Measurements from ENCODE around the gene CCL23.
"Not testable (repeated sequence)": the region's sequence is repeated elsewhere in the genome, so short reads cannot be mapped to it uniquely, and the experiment has no call there.

The CCL23 gene

GRCh38 chr17:35998018-35998545 lies 19.7 kb downstream of the CCL23 start:
- H3K9me3 ChIP-seq = no peaks in the 10 kb centered on the region
- no peaks in the 10 kb centered on the region for H3K4me1 ChIP-seq
- DNase-seq (ENCODE audit: low spot score in 2 of 2) = no peak
- no peak overlapping the region for H3K4me3 ChIP-seq
- in situ Hi-C loops (cut with MboI; ENCODE audit: low sequenced_read_pairs) = no loop called here
- 0 out of 2 replicates have a peak, but pooled peaks cover 3% of the 10 kb centered on the region for H3K27me3 ChIP-seq (ENCODE audit: low read depth)
- no peaks in the 10 kb centered on the region for H3K36me3 ChIP-seq (replicated peaks)

GRCh38 chr17:35995346-35995745 lies 22.4 kb downstream of the CCL23 start:
- H3K9me3 ChIP-seq; H3K4me3 ChIP-seq; H3K27me3 ChIP-seq (ENCODE audit: low read depth); H3K4me1 ChIP-seq; H3K36me3 ChIP-seq (replicated peaks); DNase-seq (ENCODE audit: low spot score in 2 of 2); in situ Hi-C loops (cut with MboI; ENCODE audit: low sequenced_read_pairs): not testable (repeated sequence)

GRCh38 chr17:35991075-35991474 lies 26.7 kb downstream of the CCL23 start:
- Histone ChIP-seq H3K27me3 (ENCODE audit: low read depth) (0 out of 2 replicates have a peak, but pooled peaks cover 3% of the 10 kb centered on the region), H3K36me3 (replicated peaks) (no peaks in the 10 kb centered on the region), H3K9me3 (no peaks in the 10 kb centered on the region), H3K4me1 (no peaks in the 10 kb centered on the region), H3K4me3 (no peak overlapping the region)
- in situ Hi-C loops (cut with MboI; ENCODE audit: low sequenced_read_pairs) = no loop called here
- no peak for DNase-seq (ENCODE audit: low spot score in 2 of 2)

DNA sequence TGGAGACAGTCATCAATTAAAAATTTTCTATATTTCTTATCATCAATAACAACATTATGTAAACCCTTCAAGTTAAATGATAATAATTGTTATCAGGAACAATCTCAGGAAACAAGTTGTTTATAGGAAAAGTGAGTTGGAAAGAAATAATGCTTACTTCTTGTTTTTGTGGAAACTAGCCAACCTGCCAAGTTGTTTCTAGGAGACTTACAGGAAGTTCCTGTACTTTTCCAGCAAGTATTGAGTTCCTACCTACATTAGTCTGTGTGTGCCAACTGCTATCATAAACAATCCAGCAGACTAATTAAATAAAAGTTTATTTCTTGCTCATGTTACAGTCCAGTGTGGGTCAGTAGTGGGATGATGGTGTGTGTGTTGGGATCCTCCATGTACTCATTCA lies 29.6 kb downstream of the CCL23 start:
- Histone ChIP-seq H3K36me3 (replicated peaks) (no peaks in the 10 kb centered on the region), H3K9me3 (no peaks in the 10 kb centered on the region), H3K4me1 (no peaks in the 10 kb centered on the region), H3K27me3 (ENCODE audit: low read depth) (no peaks in the 10 kb centered on the region), H3K4me3 (no peak overlapping the region)
- in situ Hi-C loops (cut with MboI; ENCODE audit: low sequenced_read_pairs) = no loop called here
- DNase-seq (ENCODE audit: low spot score in 2 of 2) = no peak

DNA sequence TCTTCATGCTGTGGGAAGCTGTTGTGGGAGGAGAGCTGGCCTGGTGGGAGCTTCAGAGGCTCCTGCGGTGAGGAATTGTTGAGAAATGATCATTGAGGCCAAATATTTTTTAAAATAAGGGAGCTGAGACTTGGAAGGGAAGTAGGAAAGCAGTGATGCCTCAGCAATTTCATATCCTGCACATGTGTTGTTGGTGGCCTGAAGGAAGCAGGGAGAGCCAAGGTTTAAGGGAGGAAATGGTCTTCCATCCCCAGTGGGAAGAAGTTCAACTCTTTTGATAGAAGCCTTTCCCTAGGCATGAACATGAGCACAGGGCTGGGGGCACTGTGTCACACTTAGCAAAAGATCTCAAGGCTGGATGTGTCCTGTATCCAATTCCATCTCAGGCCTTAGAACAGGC lies 31.1 kb downstream of the CCL23 start, which contains the start of gene CCL14:
CCL14 (minus strand) TSS at position 87 of the 400 bp plus-strand sequence; CDS start at position 7, 80 bp downstream.
- no peaks in the 10 kb centered on the region for H3K27me3 ChIP-seq (ENCODE audit: low read depth)
- no peaks in the 10 kb centered on the region for H3K9me3 ChIP-seq
- H3K4me1 ChIP-seq = no peaks in the 10 kb centered on the region
- H3K36me3 ChIP-seq (replicated peaks) = no peaks in the 10 kb centered on the region
- in situ Hi-C loops (cut with MboI; ENCODE audit: low sequenced_read_pairs) = no loop called here
- no peak for DNase-seq (ENCODE audit: low spot score in 2 of 2)
- no peak within 1 kb of the TSS for H3K4me3 ChIP-seq

DNA sequence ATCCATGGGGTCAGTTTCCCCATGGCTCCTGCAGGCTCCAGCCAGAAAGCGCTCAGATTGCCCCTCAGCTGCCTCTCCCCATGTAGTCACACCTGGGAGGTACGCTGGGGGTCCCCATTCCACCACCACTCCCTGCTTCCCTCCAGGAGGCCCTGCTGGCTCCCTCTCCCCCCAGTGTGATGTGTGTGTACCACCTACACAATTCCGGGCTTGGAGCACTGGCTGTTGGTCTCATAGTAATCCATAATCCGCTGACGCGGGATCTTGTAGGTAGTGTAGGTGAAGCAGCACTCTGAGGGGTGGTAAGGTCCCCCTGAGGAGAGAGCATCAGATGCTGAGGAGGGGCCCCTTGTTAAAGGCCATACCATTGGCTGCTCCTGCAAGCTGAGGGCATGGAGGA lies 33.6 kb downstream of the CCL23 start:
- Histone ChIP-seq H3K4me3 (no peak overlapping the region), H3K4me1 (no peaks in the 10 kb centered on the region), H3K9me3 (no peaks in the 10 kb centered on the region), H3K27me3 (ENCODE audit: low read depth) (no peaks in the 10 kb centered on the region), H3K36me3 (replicated peaks) (no peaks in the 10 kb centered on the region)
- DNase-seq (ENCODE audit: low spot score in 2 of 2) = no peak
- in situ Hi-C loops (cut with MboI; ENCODE audit: low sequenced_read_pairs) = no loop called here

DNA sequence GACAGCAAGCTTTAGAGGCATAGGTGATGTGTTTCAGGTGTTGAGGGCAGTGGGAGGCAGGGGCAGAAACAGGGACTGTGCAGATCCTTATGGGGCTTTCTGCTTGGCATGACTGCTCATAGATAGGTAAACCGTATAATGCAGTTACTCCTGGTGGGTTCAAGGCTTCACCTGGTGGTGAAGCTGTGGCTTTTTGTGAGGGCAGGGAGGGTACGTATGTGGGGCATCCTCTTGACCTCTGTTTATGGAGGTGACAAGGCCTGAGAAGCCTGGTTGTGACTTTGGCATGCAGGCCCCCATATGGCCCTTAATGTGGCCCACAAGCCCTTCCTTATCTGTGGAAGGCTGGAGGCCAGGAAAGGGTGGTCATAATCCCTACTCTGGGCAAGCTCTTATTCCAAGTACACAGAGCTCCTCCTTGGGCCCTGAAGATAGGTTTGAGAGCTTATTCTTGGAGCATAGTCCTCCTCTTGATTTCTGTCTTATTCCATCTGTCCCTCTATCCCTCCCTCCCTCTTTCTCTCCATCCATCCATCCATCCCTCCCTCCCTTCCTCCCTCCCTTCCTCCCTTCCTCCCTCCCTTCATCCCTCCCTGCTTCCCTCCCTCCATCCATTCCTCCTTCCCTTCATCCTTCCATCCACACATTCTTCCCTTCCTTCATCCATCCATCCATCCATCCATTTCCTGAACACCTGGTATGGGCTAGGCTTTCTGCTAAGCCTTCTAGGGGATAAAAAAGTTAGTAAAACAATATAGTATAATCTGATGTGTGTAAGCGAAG lies 35.2 kb downstream of the CCL23 start:
- no peak for DNase-seq (ENCODE audit: low spot score in 2 of 2)
- Histone ChIP-seq H3K27me3 (ENCODE audit: low read depth) (no peaks in the 10 kb centered on the region), H3K9me3 (no peaks in the 10 kb centered on the region), H3K4me3 (no peak overlapping the region), H3K4me1 (no peaks in the 10 kb centered on the region), H3K36me3 (replicated peaks) (no peaks in the 10 kb centered on the region)
- in situ Hi-C loops (cut with MboI; ENCODE audit: low sequenced_read_pairs) = no loop called here

- in situ Hi-C loops (cut with MboI; ENCODE audit: low sequenced_read_pairs) = no loop called here
Observed at GRCh38 chr17:35981908-35982330, 35.9 kb downstream of the CCL23 start.

DNA sequence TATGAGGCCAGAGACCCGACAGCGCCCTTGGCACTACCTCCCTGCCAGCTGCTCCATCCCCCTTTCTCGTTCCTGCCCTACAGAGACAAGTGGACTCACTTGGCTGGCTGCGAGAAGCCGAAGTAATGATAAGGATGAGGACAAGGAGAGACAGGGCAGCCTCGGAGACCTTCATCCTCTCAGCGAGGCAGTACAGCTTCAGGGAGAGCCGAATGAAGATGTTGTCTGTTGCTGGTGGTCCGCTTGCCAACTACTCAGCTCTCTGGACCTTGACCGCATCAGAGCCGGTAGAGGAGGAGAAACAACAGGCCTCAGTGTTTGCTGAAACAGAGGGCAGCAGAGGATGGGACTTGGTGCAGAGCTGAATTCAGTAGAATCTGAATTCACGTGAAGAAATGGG lies 36.5 kb downstream of the CCL23 start, which contains the start of gene CCL16:
CCL16 (minus strand) TSS at position 252 of the 400 bp plus-strand sequence; CDS start at position 175, 77 bp downstream.
- in situ Hi-C loops (cut with MboI; ENCODE audit: low sequenced_read_pairs) = no loop called here

More at GRCh38 chr17:35981908-35982330, 35.9 kb downstream of the CCL23 start:
- no peaks in the 10 kb centered on the region for H3K27me3 ChIP-seq (ENCODE audit: low read depth)
- H3K9me3 ChIP-seq = no peaks in the 10 kb centered on the region
- H3K4me3 ChIP-seq = no peak overlapping the region
- DNase-seq (ENCODE audit: low spot score in 2 of 2) = no peak
- H3K4me1 ChIP-seq = no peaks in the 10 kb centered on the region
- H3K36me3 ChIP-seq (replicated peaks) = no peaks in the 10 kb centered on the region

GRCh38 chr17:35978346-35978745 lies 39.4 kb downstream of the CCL23 start:
- in situ Hi-C loops (cut with MboI; ENCODE audit: low sequenced_read_pairs) = loop anchor here (10.0 kb wide), 1 partner anchor 506 kb away; the partner anchor contains the start of gene ZNHIT3
- Histone ChIP-seq H3K9me3 (no peaks in the 10 kb centered on the region), H3K27me3 (ENCODE audit: low read depth) (no peaks in the 10 kb centered on the region)

More for the DNA sequence above, 36.5 kb downstream of the CCL23 start, which contains the start of gene CCL16:
- H3K27me3 ChIP-seq (ENCODE audit: low read depth) = no peaks in the 10 kb centered on the region
- no peaks in the 10 kb centered on the region for H3K36me3 ChIP-seq (replicated peaks)
- DNase-seq (ENCODE audit: low spot score in 2 of 2) = no peak
- H3K9me3 ChIP-seq = no peaks in the 10 kb centered on the region
- H3K4me3 ChIP-seq = no peak within 1 kb of the TSS
- H3K4me1 ChIP-seq = no peaks in the 10 kb centered on the region

GRCh38 chr17:35977509-35977908 lies 40.3 kb downstream of the CCL23 start:
- Histone ChIP-seq H3K4me1 (no peaks in the 10 kb centered on the region), H3K4me3 (no peak overlapping the region), H3K9me3 (no peaks in the 10 kb centered on the region), H3K36me3 (replicated peaks) (no peaks in the 10 kb centered on the region), H3K27me3 (ENCODE audit: low read depth) (no peaks in the 10 kb centered on the region)
- in situ Hi-C loops (cut with MboI; ENCODE audit: low sequenced_read_pairs) = loop anchor here (10.0 kb wide), 1 partner anchor 507 kb away; the partner anchor contains the start of gene ZNHIT3
- DNase-seq (ENCODE audit: low spot score in 2 of 2) = no peak

More at GRCh38 chr17:35978346-35978745, 39.4 kb downstream of the CCL23 start:
- Histone ChIP-seq H3K4me1 (no peaks in the 10 kb centered on the region), H3K36me3 (replicated peaks) (no peaks in the 10 kb centered on the region), H3K4me3 (no peak overlapping the region)
- DNase-seq (ENCODE audit: low spot score in 2 of 2) = no peak

DNA sequence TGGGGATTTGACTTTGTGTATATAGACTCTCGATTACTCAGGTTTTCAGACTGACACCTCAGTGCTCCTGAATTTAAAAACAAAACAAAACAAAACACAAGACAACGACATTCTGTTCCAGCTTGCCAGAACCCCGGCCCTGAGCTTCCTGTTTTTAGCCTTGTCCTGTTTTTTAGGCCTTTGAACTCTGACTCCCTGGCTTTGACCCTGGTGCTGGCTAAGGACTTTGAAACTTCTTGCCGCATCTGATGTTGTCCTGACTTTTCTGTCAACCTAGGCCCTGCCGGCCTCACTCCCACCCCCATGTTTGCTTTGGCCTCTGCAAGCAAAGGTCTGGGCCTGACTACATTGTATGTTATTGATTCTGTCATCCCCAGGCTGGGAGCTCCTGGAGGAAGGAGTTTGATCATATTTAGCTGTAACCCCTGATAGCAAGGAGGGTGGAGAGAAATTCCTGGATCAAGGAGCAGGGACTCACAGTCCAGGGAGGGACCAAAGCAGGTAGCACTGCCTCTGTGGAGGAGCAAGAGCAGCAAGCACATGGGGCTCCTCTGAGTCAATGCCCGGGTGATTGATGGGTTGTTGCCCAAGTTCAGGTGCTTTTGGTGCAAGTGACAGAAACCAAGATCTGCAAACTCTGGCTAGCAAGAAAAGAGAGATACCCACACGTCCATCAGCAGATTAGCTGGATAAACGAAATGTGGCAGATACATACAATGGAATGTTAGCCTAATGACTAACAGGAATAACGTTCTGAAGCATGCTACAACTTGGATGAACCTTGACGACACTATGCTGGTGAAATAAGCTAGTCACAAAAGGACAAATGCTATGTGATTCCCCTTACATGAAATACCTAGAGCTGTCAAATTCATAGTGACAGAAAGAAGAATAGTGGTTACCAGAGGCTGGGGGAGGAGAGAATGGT lies 44.2 kb downstream of the CCL23 start:
- no peak for DNase-seq (ENCODE audit: low spot score in 2 of 2)
- Histone ChIP-seq H3K27me3 (ENCODE audit: low read depth) (no peaks in the 10 kb centered on the region), H3K36me3 (replicated peaks) (no peaks in the 10 kb centered on the region), H3K4me3 (no peak overlapping the region), H3K4me1 (no peaks in the 10 kb centered on the region), H3K9me3 (no peaks in the 10 kb centered on the region)
- in situ Hi-C loops (cut with MboI; ENCODE audit: low sequenced_read_pairs) = loop anchor here (5.0 to 10.0 kb wide), 2 partner anchors 174 to 511 kb away; partner anchors contain the start of gene ZNHIT3

DNA sequence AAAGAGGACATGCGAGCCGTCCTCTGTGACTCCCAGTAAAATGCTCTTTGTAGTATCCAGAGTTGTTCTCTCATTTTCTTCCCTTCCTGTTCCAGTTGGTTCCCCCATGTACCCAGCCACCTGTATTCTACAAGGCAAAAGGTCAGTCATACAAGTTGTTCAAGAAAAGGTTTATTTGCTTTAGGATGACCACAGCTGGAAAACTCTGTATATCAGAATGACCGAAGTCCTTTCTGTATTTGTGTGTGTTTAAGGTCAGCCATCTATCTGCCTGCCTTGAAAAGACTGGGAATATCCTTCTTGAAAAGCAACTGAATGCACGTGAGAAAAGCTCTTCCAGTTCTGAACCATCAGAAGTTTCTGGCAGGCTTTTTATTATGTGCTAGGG lies 44.8 kb downstream of the CCL23 start:
- H3K4me1 ChIP-seq = no peaks in the 10 kb centered on the region
- no peaks in the 10 kb centered on the region for H3K9me3 ChIP-seq
- H3K4me3 ChIP-seq = no peak overlapping the region
- H3K36me3 ChIP-seq (replicated peaks) = no peaks in the 10 kb centered on the region
- no peaks in the 10 kb centered on the region for H3K27me3 ChIP-seq (ENCODE audit: low read depth)
- in situ Hi-C loops (cut with MboI; ENCODE audit: low sequenced_read_pairs) = loop anchor here (5.0 to 10.0 kb wide), 2 partner anchors 174 to 512 kb away; partner anchors contain the start of gene ZNHIT3
- DNase-seq (ENCODE audit: low spot score in 2 of 2) = no peak
